ENCODE results near the gene ILF3. TPM values are rescaled to one million over a fixed set of nuclear protein-coding genes. Genes with fewer than 3 reads are reported as not detected.
"Not testable (repeated sequence)": the region's sequence is repeated elsewhere in the genome, so short reads cannot be mapped to it uniquely, and the experiment has no call there.

ILF3 gene
- total RNA-seq, 1 donor from 2014 or later = 198 TPM

DNA sequence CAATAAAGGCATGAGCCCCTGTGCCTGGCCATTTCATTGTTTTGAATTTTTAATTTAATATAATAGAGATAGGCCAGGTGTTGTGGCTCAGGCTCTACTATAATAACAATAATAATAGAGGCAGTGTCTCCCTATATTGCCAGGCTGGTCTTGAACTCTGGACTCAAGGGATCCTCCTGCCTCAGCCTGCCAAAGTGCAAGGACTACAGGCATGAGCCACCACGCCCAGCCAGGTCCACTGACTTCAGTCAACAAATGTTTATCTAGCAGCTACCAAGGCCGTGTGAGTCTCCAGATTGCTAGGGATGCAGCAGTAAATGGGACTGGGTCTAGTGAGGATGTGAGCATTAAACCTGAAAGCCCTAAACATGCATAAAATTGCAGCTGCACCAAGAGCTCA lies 13.8 kb upstream of the ILF3 start:
- DNase-seq (ENCODE audit: low spot score) (no peak), ATAC-seq (no peak)
- intact Hi-C loops (cut with DNase I) = loop anchor here (5.0 kb wide), 1 partner anchor 43 kb away; no protein-coding TSS in a partner anchor

DNA sequence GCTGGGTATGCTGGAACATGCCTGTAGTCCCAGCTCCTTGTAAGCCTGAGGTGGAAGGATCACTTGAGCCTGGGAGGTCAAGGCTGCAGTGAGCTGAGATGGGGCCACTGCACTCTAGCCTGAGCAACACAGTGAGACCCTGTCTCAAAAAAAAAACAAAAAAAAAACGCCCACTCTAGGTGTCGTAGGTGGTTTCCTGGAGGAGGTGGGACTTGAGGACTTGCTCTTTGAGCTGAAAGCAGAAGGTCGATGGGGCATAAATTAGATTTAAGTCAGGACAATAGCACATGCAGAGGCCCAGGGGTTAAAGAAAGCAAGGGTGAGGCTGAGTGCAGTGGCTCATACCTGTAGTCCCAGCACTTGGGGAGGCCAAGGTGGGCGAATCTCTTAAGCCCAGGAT lies 12.9 kb upstream of the ILF3 start:
- intact Hi-C loops (cut with DNase I) = loop anchor here (5.0 kb wide), 1 partner anchor 44 kb away; no protein-coding TSS in a partner anchor
- DNase-seq (ENCODE audit: low spot score) (no peak), ATAC-seq (no peak)

DNA sequence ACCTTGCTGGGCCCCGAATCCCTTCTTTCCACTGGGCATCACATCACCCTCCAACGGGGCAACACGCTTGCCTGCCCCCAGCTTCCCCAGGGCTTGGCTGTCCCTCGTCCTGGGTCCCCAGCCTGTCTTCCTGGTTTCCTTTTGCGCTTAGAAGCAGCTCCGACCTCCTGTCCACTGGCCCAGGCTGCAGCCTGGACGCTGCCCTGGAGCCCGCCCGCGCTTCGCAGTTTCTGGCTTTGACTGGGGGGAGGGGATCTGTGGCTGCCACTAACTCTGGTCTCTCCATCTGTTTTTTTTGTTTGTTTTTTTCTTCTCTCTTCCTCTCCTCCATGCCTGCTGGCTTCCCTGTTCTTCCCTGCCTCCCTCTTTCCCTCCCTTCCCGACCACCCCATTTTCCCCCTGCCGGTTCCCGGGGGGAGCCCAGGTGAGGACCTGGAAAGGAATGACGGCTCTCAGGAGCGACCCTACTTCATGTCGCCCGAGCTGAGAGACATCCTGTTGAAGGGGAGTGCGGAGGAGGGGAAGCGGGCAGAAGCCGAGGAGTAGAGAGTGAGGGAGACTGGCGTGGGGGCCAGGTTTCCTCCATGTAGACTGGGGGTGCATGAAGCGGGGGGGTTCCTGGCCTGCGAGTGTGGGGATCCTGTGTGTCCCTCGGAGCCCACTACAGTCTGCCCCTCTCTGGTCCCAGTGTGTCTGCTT lies 11.5 kb upstream of the ILF3 start:
- DNase-seq (ENCODE audit: low spot score) (no peak), ATAC-seq (peak; percentile 29)
- intact Hi-C loops (cut with DNase I) = loop anchor here (5.0 kb wide), 1 partner anchor 45 kb away; no protein-coding TSS in a partner anchor

- DNase-seq (ENCODE audit: low spot score) = no peak
- ATAC-seq = peak; percentile 14
- intact Hi-C loops (cut with DNase I) = loop anchor here (5.0 kb wide), 1 partner anchor 46 kb away; no protein-coding TSS in a partner anchor
These were observed 10.8 kb upstream of the ILF3 start for GRCh38 chr19:10643172-10643967.

- no peak for DNase-seq (ENCODE audit: low spot score)
- intact Hi-C loops (cut with DNase I) = loop anchor here (2.0 to 5.0 kb wide), 2 partner anchors 47 to 63 kb away; no protein-coding TSS in a partner anchor
- ATAC-seq = peak; percentile 81
These were observed 10.2 kb upstream of the ILF3 start for GRCh38 chr19:10643968-10644259.

DNA sequence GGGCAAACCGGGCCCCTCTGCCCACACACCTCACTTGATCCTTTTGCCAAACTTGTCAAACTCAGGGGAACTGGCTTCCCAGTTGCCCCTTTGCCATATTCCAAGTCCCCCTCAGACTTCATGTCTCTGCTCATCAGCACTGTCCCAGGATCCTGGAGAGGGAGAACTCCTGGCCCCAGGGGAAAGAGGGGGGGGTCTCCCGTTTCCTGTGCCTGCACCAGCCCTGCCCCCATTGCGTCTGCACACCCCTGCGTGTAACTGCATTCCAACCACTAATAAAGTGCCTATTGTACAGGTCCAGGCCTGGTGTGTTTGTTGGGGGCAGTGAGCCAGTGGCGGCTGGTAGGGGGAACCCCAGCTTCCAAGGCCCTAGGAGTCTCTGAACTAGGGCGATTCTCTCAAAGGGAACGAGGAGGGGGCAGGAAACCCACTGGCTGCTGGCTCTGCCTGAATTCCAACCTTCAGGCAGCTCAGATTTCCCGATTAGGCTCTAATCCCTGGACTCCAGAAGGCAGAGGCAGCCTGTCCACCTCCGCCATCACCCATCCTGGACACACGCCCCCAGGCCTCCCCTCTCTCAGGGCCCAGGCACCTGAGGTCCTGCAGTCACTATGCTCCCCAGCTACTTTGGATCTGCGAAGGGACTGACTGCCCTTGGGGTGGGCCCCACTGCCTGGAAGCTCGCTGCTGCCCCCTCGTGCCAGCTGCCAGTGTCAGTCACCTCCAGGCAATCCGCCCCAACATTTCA lies 9.7 kb upstream of the ILF3 start:
- intact Hi-C loops (cut with DNase I) = loop anchor here (2.0 to 5.0 kb wide), 2 partner anchors 47 to 64 kb away; no protein-coding TSS in a partner anchor
- DNase-seq (ENCODE audit: low spot score) (peak; percentile 94), ATAC-seq (peak; percentile 90)

- DNase-seq (ENCODE audit: low spot score) (no peak), ATAC-seq (no peak)
- intact Hi-C loops (cut with DNase I) = no loop called here
These were observed 7.5 kb upstream of the ILF3 start for GRCh38 chr19:10646456-10647159.

DNA sequence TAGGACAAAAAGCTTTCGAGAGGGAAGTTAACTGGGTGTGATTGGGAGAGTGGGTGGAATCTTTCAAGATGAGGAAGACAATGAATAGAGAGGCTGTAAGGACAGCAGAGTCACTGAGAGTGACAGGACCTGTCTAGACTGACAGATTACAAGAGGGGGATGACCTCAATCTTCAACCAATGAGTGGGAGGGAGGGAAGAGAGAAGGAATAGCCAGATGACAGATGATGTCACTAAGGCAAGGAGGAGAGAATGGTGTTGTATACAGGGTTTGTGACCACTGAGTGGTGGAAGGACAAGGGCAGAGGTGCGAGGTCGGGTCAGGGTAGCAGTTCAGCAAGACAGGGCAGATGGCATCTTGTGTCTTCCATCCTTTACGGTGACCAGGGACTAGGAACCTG lies 5.8 kb upstream of the ILF3 start:
- intact Hi-C loops (cut with DNase I) = no loop called here
- DNase-seq (ENCODE audit: low spot score) = no peak
- no peak for ATAC-seq

- intact Hi-C loops (cut with DNase I) = no loop called here
- DNase-seq (ENCODE audit: low spot score) = no peak
- ATAC-seq = no peak
These were observed 2.3 kb upstream of the ILF3 start for GRCh38 chr19:10651851-10652250.

- DNase-seq (ENCODE audit: low spot score) (no peak), ATAC-seq (no peak)
- intact Hi-C loops (cut with DNase I) = no loop called here
These were observed 739 bp upstream of the ILF3 start for GRCh38 chr19:10653482-10653731.

- intact Hi-C loops (cut with DNase I) = no loop called here
- ATAC-seq (no peak), DNase-seq (ENCODE audit: low spot score) (peak; percentile 83)
These were observed 687 bp downstream of the ILF3 start for GRCh38 chr19:10654610-10655456.

DNA sequence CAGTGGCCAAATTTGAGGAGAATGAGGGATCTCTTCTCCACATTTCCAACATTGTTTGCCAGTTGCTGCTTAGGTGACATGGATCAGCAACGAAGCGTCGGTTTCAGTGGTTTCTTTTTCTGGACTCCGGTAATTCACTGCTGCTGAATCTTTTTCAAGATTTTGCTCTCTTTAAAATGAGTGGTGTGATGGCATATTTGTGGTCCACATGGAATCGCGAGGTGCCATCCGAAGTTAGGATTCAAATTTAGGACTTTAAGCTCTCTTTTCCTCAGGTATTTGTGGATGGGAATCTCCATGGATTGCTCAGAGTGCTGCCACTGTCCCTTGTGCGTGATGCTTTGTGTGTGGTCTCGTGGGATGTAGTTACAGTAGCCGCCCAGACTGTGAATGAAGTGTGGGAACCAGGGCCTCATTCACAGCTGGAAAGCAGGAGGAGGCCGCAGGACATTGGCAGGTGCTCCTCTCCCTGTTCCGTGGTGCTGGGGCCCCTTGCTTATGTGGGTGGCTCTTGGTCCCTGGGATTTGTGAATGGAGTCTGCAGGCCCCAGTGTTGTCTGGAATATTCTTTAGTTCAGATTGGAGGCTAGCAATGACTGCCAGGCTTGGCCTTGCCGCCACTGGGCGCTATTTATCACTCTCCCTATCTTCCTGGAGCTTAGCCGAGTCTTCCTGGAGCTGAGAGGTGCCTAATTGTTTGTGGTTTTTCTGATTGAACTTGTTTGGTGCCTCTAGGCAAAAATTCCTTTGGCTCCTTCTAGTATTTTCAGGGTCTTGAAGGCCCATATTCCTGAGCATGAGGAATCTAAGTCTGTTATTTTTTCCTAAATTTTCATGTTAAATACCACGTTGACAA lies 1.5 kb downstream of the ILF3 start:
- intact Hi-C loops (cut with DNase I) = no loop called here
- no peak for ATAC-seq
- no peak for DNase-seq (ENCODE audit: low spot score)

DNA sequence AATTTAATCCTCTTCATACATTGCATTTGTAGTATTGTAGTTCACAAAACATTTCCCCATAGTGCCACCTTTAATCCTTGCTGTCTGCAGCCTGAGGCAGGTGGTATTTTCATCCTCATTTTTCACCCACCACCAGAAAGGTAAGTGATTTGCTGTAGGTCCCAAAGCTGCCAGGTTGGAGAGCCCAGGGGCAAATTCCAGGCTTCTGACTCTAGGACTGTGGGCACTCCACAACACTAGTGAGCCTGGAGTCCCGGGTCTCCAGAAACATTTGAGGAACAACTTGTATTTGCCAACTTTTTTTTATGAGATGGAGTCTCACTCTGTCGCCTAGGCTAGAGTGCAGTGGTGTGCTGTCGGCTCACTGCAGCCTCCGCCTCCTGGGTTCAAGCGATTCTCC lies 6.2 kb downstream of the ILF3 start:
- DNase-seq (ENCODE audit: low spot score) (no peak), ATAC-seq (no peak)
- intact Hi-C loops (cut with DNase I) = no loop called here

- intact Hi-C loops (cut with DNase I) = no loop called here
- ATAC-seq = no peak
- DNase-seq (ENCODE audit: low spot score) = no peak
These were observed 7.8 kb downstream of the ILF3 start for GRCh38 chr19:10661946-10662345.

GRCh38 chr19:10662384-10663251 lies 8.5 kb downstream of the ILF3 start:
- DNase-seq (ENCODE audit: low spot score) (no peak), ATAC-seq (no peak)
- intact Hi-C loops (cut with DNase I) = no loop called here

GRCh38 chr19:10663252-10663563 lies 9.1 kb downstream of the ILF3 start:
- intact Hi-C loops (cut with DNase I); DNase-seq (ENCODE audit: low spot score): not testable (repeated sequence)

GRCh38 chr19:10667867-10668266 lies 13.7 kb downstream of the ILF3 start:
- no peak for DNase-seq (ENCODE audit: low spot score)
- no peak for ATAC-seq
- intact Hi-C loops (cut with DNase I) = no loop called here

More at GRCh38 chr19:10663252-10663563, 9.1 kb downstream of the ILF3 start:
- not testable (repeated sequence) for ATAC-seq
